Hepatocyte (in vitro differentiated cells): ENCODE data around the gene DHX35.

Experiments used
- CTCF ChIP-seq: fragments of 200-600 bp; sonication (generic); IDR thresholded peaks from 2 replicates; pipeline ENCODE4 v1.5.1; 2016; ENCODE audit warnings: antibody characterized with exemption, mild to moderate bottlenecking; ENCODE audit not compliant: poor library complexity
- EZH2 ChIP-seq: fragments of 200-600 bp; sonication (generic); IDR thresholded peaks from 2 replicates; pipeline ENCODE4 v1.6.1; 2016; ENCODE audit warnings: antibody characterized with exemption, mild to moderate bottlenecking, borderline replicate concordance
- EZH2phosphoT487 ChIP-seq: fragments of 200-600 bp; sonication (generic); IDR thresholded peaks from one replicate; pipeline ENCODE4 v1.6.1; 2018; ENCODE audit warnings: antibody characterized with exemption, mild to moderate bottlenecking, low read depth, moderate library complexity; ENCODE audit not compliant: unreplicated experiment, severe bottlenecking

DNA sequence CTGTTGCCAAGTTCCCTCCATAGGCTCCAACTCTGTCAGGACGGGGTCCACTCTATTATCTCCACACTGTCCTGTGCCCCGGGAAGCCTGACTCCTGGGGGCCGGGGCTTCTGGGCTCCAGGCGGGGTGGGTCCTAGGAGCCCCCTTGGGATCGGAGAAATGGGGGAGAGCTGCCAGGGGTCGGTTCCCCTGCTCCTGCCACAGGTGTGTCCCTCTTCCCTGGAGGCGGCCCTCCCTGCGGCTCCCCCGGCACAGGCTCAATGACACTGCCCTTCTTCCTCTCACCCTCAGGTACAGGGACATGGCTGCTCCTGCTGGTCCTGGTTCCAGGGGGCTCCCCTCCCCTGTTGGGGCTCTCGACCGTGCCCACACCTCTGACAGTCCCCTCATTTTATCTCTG is 110.0 kb downstream of the DHX35 start:
- no peak for TF ChIP-seq CTCF
- TF ChIP-seq EZH2phosphoT487 = no peak
- TF ChIP-seq EZH2 = no peak
